ENCODE data around the gene RBM47.

GRCh38 chr4:40530961-40531635, 98.6 kb downstream of the RBM47 start:
- TF ChIP-seq SUZ12 (IDR thresholded peaks at IDR 0.05) (no peak), LEF1 (IDR thresholded peaks at IDR 0.05; ENCODE audit: borderline replicate concordance) (no peak), CTBP1 (IDR thresholded peaks at IDR 0.05; ENCODE audit: borderline replicate concordance) (no peak), SP1 (IDR thresholded peaks at IDR 0.05) (no peak), L3MBTL2 (conservative IDR thresholded peaks at IDR 0.05) (no peak), FOXA1 (IDR thresholded peaks at IDR 0.05) (no peak)
